Measurements from ENCODE around the gene CBS. TPM values are rescaled to one million over a fixed set of nuclear protein-coding genes. Genes with fewer than 3 reads are reported as not detected.
"Not testable (repeated sequence)": the region's sequence is repeated elsewhere in the genome, so short reads cannot be mapped to it uniquely, and the experiment has no call there.

Gene CBS
- polyA plus RNA-seq, 1 donor (not counting 4 experiments of a cell fraction or from before 2014, with no cell fraction given) = 6.9 TPM

DNA sequence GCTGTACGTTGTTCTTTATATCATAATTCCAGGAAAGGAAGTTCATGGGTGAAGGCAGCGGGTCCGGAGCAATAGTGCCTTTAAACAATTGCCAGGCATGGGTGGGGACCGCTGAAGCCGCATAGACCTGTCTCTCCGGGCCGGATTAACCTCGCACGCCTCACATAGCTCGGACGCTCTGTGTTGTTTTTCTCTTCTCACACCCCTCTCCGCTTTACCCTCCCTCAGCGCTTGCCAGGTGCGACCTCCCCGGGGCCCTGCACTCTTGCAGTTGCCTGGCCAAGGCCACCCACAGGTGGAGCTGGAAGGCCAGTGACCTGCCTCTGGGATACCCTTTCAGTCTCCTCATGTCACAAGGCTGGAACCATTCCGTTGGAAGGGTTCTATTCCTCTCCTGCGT, 32.5 kb upstream of the CBS start:
- dilution Hi-C loops (cut with MboI; ENCODE audit: extremely low pct_ligation_motif_present, low sequenced_read_pairs); H3K9me1 ChIP-seq (ENCODE audit: control insufficient read depth, extremely low read depth, insufficient read depth, low read length); H3K9me3 ChIP-seq (ENCODE audit: control insufficient read depth, low read depth, low read length); H3K4me3 ChIP-seq (ENCODE audit: control insufficient read depth in 2 of 3, extremely low read depth in 1 of 3, insufficient read depth in 2 of 3, low read depth in 1 of 3, low read length in 3 of 3); H2AFZ ChIP-seq (ENCODE audit: control insufficient read depth, low read length); H3K4me1 ChIP-seq (ENCODE audit: control insufficient read depth, extremely low read depth, insufficient read depth, low read length); H4K20me1 ChIP-seq (ENCODE audit: control insufficient read depth, extremely low read depth, insufficient read depth, low read length); H3K9ac ChIP-seq (ENCODE audit: control insufficient read depth, extremely low read depth, insufficient read depth, low read length); H3K79me2 ChIP-seq (ENCODE audit: control insufficient read depth, insufficient read depth, low read length); H3K27me3 ChIP-seq (ENCODE audit: control insufficient read depth, extremely low read depth, insufficient read depth, low read length); DNase-seq (ENCODE audit: low read depth, low spot score); H3K4me2 ChIP-seq (ENCODE audit: control insufficient read depth, extremely low read depth, insufficient read depth, low read depth, low read length); H3K36me3 ChIP-seq (ENCODE audit: control insufficient read depth in 2 of 2, extremely low read depth in 1 of 2, insufficient read depth in 2 of 2, low read length in 2 of 2); FAIRE-seq; H3K27ac ChIP-seq (ENCODE audit: control insufficient read depth, insufficient read depth, low read length): not testable (repeated sequence)

GRCh38 chr21:43107794-43108137, 32.1 kb upstream of the CBS start:
- H3K27ac ChIP-seq (ENCODE audit: control insufficient read depth, insufficient read depth, low read length); dilution Hi-C loops (cut with MboI; ENCODE audit: extremely low pct_ligation_motif_present, low sequenced_read_pairs); H3K9me3 ChIP-seq (ENCODE audit: control insufficient read depth, low read depth, low read length); H3K4me3 ChIP-seq (ENCODE audit: control insufficient read depth in 2 of 3, extremely low read depth in 1 of 3, insufficient read depth in 2 of 3, low read depth in 1 of 3, low read length in 3 of 3); FAIRE-seq; H3K36me3 ChIP-seq (ENCODE audit: control insufficient read depth in 2 of 2, extremely low read depth in 1 of 2, insufficient read depth in 2 of 2, low read length in 2 of 2); H2AFZ ChIP-seq (ENCODE audit: control insufficient read depth, low read length); H4K20me1 ChIP-seq (ENCODE audit: control insufficient read depth, extremely low read depth, insufficient read depth, low read length); H3K4me2 ChIP-seq (ENCODE audit: control insufficient read depth, extremely low read depth, insufficient read depth, low read depth, low read length); H3K27me3 ChIP-seq (ENCODE audit: control insufficient read depth, extremely low read depth, insufficient read depth, low read length); H3K9ac ChIP-seq (ENCODE audit: control insufficient read depth, extremely low read depth, insufficient read depth, low read length); H3K4me1 ChIP-seq (ENCODE audit: control insufficient read depth, extremely low read depth, insufficient read depth, low read length); DNase-seq (ENCODE audit: low read depth, low spot score); H3K9me1 ChIP-seq (ENCODE audit: control insufficient read depth, extremely low read depth, insufficient read depth, low read length); H3K79me2 ChIP-seq (ENCODE audit: control insufficient read depth, insufficient read depth, low read length): not testable (repeated sequence)

DNA sequence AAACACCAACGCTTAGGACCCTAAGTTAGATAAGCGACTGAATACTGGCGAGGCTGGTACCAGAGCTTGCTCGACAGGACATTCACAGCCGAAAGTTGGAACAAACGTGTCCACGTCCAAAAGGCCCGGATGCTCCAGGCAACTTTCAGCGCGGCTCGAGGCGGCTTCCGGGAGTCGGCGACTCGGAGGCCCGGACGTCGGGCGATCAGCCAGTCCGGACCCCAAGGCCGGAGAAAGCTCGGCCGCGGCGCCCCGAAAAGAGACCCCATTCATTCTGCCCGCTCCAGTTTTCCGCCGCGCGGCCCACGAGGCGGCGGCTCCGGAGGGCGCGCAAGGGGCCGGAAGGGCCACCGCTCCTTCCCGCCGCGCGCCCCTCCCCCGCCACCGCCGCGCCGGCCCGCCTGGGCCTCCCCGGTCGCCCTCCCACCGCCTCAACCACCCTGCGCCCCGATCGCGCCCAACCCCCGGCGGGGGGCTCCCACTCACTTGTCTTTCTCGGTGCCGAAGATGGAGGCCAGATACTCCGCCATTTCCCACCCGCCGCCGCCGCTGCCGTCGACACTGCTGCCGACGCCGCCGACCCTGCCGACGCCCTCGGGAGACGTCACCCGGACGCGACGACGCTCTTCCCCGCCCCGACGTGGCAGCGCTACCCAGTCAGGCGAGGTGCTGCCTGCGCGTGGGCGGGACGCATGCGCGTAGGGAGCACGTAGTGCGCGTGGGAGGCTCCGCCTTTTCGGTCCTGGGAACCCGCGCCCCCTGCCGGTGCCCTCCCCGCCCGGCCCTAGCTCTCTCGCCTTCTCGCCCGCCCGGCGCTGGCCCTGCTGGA, 31.5 kb upstream of the CBS start, which contains the start of gene U2AF1:
Gene U2AF1, minus strand, starts transcription at position 606 of the 829 bp plus-strand sequence. Its CDS starts 76 bp downstream, at position 530.
- H3K36me3 ChIP-seq (ENCODE audit: control insufficient read depth in 2 of 2, extremely low read depth in 1 of 2, insufficient read depth in 2 of 2, low read length in 2 of 2); H3K9ac ChIP-seq (ENCODE audit: control insufficient read depth, extremely low read depth, insufficient read depth, low read length); H2AFZ ChIP-seq (ENCODE audit: control insufficient read depth, low read length); DNase-seq (ENCODE audit: low read depth, low spot score); H3K79me2 ChIP-seq (ENCODE audit: control insufficient read depth, insufficient read depth, low read length); H3K27me3 ChIP-seq (ENCODE audit: control insufficient read depth, extremely low read depth, insufficient read depth, low read length); H3K4me2 ChIP-seq (ENCODE audit: control insufficient read depth, extremely low read depth, insufficient read depth, low read depth, low read length); H4K20me1 ChIP-seq (ENCODE audit: control insufficient read depth, extremely low read depth, insufficient read depth, low read length); H3K4me1 ChIP-seq (ENCODE audit: control insufficient read depth, extremely low read depth, insufficient read depth, low read length); H3K9me1 ChIP-seq (ENCODE audit: control insufficient read depth, extremely low read depth, insufficient read depth, low read length); dilution Hi-C loops (cut with MboI; ENCODE audit: extremely low pct_ligation_motif_present, low sequenced_read_pairs); H3K27ac ChIP-seq (ENCODE audit: control insufficient read depth, insufficient read depth, low read length); H3K4me3 ChIP-seq (ENCODE audit: control insufficient read depth in 2 of 3, extremely low read depth in 1 of 3, insufficient read depth in 2 of 3, low read depth in 1 of 3, low read length in 3 of 3); FAIRE-seq; H3K9me3 ChIP-seq (ENCODE audit: control insufficient read depth, low read depth, low read length): not testable (repeated sequence)

DNA sequence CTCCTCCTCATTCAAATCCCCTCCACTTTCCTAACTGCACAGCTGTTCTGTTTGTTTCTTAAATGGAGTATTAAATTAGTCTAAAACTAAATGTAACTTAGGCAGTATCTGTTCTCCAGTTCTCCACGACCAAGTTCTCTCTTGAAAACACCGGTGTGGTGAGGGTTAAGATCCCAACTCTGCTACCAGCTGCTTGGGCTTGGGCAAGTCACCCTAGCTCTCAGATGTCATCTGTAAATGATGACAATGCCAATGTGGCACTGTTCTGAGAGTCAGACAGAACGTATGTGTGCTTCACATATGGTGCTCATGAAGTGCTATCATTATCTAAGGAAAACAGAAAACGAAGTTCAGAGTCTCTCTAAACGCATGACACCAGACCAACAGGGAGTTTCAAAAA, 29.0 kb upstream of the CBS start:
- H3K4me3 ChIP-seq (ENCODE audit: control insufficient read depth in 2 of 3, extremely low read depth in 1 of 3, insufficient read depth in 2 of 3, low read depth in 1 of 3, low read length in 3 of 3); H3K9ac ChIP-seq (ENCODE audit: control insufficient read depth, extremely low read depth, insufficient read depth, low read length); H4K20me1 ChIP-seq (ENCODE audit: control insufficient read depth, extremely low read depth, insufficient read depth, low read length); H3K27ac ChIP-seq (ENCODE audit: control insufficient read depth, insufficient read depth, low read length); H3K9me3 ChIP-seq (ENCODE audit: control insufficient read depth, low read depth, low read length); H3K79me2 ChIP-seq (ENCODE audit: control insufficient read depth, insufficient read depth, low read length); H3K4me2 ChIP-seq (ENCODE audit: control insufficient read depth, extremely low read depth, insufficient read depth, low read depth, low read length); H3K27me3 ChIP-seq (ENCODE audit: control insufficient read depth, extremely low read depth, insufficient read depth, low read length); H3K4me1 ChIP-seq (ENCODE audit: control insufficient read depth, extremely low read depth, insufficient read depth, low read length); FAIRE-seq; H3K9me1 ChIP-seq (ENCODE audit: control insufficient read depth, extremely low read depth, insufficient read depth, low read length); H2AFZ ChIP-seq (ENCODE audit: control insufficient read depth, low read length); H3K36me3 ChIP-seq (ENCODE audit: control insufficient read depth in 2 of 2, extremely low read depth in 1 of 2, insufficient read depth in 2 of 2, low read length in 2 of 2); DNase-seq (ENCODE audit: low read depth, low spot score); dilution Hi-C loops (cut with MboI; ENCODE audit: extremely low pct_ligation_motif_present, low sequenced_read_pairs): not testable (repeated sequence)

DNA sequence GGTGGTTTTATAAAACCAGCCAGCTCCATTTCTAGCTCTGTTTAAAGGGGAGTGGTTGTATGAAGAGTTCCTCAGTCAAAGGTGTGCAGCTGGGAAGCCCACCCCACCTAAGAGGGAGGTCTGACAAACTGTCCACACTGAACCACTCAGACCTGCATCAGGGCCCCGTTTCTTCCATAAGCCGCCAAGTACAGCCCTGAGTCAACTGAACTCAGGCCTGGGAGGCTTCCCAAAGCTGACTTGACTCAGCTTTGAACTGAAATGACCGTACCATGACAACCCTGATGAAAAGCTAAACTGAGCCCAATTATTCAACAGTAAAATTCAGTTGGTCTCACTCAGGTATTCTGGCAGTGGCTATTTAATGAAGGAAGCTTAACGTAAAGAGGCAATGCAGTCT, 26.6 kb upstream of the CBS start:
- H3K4me3 ChIP-seq (ENCODE audit: control insufficient read depth in 2 of 3, extremely low read depth in 1 of 3, insufficient read depth in 2 of 3, low read depth in 1 of 3, low read length in 3 of 3); H4K20me1 ChIP-seq (ENCODE audit: control insufficient read depth, extremely low read depth, insufficient read depth, low read length); H3K36me3 ChIP-seq (ENCODE audit: control insufficient read depth in 2 of 2, extremely low read depth in 1 of 2, insufficient read depth in 2 of 2, low read length in 2 of 2); FAIRE-seq; H3K9ac ChIP-seq (ENCODE audit: control insufficient read depth, extremely low read depth, insufficient read depth, low read length); H3K9me3 ChIP-seq (ENCODE audit: control insufficient read depth, low read depth, low read length); H3K4me2 ChIP-seq (ENCODE audit: control insufficient read depth, extremely low read depth, insufficient read depth, low read depth, low read length); H3K79me2 ChIP-seq (ENCODE audit: control insufficient read depth, insufficient read depth, low read length); dilution Hi-C loops (cut with MboI; ENCODE audit: extremely low pct_ligation_motif_present, low sequenced_read_pairs); H2AFZ ChIP-seq (ENCODE audit: control insufficient read depth, low read length); H3K27ac ChIP-seq (ENCODE audit: control insufficient read depth, insufficient read depth, low read length); H3K4me1 ChIP-seq (ENCODE audit: control insufficient read depth, extremely low read depth, insufficient read depth, low read length); H3K9me1 ChIP-seq (ENCODE audit: control insufficient read depth, extremely low read depth, insufficient read depth, low read length); H3K27me3 ChIP-seq (ENCODE audit: control insufficient read depth, extremely low read depth, insufficient read depth, low read length); DNase-seq (ENCODE audit: low read depth, low spot score): not testable (repeated sequence)

Measured in keratinocyte (primary cell).